GM12801 (cell line): ENCODE data around the gene CCDC178.

ENCODE experiments used
- TF ChIP-seq, protein P1 (sequence below): IDR thresholded peaks from one replicate; pipeline ENCODE4 v1.5.1; 2011; ENCODE audit warnings: control low read depth; ENCODE audit not compliant: insufficient read length; ENCODE audit errors: extremely low read depth

The CCDC178 gene

DNA sequence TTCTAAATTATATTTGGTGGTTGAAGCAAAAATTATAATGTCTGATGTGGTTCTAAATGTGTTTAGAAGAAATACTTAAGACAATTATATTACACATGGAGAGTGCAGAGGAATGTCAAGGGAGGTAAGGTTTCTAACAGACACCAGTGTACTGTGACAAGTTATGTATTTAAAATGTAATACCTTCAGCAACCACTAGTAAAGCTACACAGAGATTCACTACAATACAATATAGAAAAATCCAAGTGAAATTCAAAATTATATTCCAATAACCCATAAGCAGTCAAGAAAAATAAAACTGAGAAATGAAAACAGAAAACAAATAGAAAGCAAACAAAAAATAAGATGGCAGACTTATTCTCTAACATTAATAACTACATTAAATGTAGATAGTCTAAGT is 418.2 kb downstream of the CCDC178 start:
- TF ChIP-seq, protein P1, sequence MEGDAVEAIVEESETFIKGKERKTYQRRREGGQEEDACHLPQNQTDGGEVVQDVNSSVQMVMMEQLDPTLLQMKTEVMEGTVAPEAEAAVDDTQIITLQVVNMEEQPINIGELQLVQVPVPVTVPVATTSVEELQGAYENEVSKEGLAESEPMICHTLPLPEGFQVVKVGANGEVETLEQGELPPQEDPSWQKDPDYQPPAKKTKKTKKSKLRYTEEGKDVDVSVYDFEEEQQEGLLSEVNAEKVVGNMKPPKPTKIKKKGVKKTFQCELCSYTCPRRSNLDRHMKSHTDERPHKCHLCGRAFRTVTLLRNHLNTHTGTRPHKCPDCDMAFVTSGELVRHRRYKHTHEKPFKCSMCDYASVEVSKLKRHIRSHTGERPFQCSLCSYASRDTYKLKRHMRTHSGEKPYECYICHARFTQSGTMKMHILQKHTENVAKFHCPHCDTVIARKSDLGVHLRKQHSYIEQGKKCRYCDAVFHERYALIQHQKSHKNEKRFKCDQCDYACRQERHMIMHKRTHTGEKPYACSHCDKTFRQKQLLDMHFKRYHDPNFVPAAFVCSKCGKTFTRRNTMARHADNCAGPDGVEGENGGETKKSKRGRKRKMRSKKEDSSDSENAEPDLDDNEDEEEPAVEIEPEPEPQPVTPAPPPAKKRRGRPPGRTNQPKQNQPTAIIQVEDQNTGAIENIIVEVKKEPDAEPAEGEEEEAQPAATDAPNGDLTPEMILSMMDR, result no peak

- TF ChIP-seq, protein P1, result no peak
These were observed 419.6 kb downstream of the CCDC178 start for GRCh38 chr18:33020877-33021276.

DNA sequence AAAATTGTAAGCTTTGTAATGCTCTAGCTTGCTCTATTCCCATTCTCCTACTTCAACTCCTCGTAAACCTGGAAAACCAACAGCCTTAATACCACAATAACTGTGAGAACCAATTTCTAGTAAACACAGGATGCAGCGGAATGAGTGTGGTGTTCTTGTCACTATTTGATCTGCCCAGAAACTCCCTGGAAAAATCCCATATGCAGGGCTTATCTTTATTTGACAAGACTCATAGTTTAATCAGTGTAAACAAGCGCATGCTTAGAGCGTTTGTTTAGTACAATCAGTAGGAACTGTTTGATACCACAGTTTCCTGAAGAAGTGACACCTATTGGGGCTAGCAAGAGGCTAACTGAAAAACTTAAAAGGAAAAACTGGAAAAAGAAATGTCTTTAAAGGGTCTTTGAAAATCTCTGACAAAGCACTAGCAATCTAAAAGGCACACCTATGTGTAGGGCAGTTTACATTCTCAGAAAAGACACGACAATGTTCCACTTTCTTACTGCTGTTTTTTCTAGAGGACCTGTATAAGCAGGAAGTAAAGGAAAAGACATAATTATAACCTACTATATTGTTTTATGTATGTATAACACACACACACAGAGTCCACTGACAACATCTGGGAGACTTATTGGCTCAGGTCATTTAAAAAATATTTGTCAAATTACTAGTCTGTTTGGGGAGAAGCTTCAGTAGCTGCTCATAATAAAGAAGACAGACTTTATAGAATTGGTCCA is 426.3 kb downstream of the CCDC178 start:
- TF ChIP-seq, protein P1, result no peak

DNA sequence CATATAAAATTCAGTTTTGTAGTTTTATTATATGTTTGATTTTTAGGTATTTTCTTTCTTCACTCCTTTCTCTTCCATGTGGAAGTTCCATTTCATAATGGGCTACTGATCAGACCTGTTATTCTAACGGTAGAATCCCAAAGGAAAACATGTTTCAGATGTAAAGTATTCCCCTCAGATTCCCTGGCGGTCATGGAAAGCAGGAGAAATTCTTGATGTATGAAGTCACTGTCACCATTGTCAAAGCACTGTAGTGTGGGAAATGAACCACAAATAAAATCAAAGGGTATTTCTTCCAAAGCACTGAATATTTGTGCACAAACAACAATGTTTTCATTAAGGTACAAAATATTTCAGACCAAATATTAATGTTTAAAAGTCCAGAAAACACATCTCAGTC is 430.4 kb downstream of the CCDC178 start:
- TF ChIP-seq, protein P1, result no peak

DNA sequence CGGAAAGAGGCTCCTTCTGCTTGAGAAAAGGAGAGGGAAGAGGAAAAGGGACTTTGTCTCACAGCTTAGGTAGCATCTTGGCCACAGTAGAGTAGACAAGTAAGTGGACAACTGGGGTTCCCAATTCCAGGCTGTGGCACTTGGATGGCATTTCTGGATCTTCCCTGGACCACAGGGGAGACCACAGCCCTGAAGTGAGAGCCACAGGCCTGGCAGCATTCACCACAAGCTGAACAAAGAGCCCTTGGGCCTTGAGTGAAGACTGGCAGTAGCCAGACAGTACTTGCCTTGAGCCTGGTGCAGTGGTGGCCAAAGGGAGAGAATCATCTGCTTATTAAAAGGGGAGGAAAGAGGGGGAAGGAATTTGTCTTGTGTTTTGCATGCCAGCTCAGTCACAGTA is 441.6 kb downstream of the CCDC178 start:
- TF ChIP-seq, protein P1, result no peak

GRCh38 chr18:32998285-32998684 is 442.2 kb downstream of the CCDC178 start:
- TF ChIP-seq, protein P1, result no peak

- TF ChIP-seq, protein P1, result no peak
These were observed 456.8 kb downstream of the CCDC178 start for GRCh38 chr18:32983721-32984120.
